HepG2 (cell line): ENCODE data around the gene SMAP2. TPM values are rescaled to one million over a fixed set of nuclear protein-coding genes. Genes with fewer than 3 reads are reported as not detected.

Experiments
- ATAC-seq: fragments of 200-7000 bp; cut with Tn5 transposase; 3 replicates; pipeline ENCODE4 v1.9.1; 2020; ENCODE audit warnings: mild to moderate bottlenecking, moderate library complexity
- BruUV-seq: library from RNA; stranded (reverse); fragments of 400-500 nt; replicated peaks from 2 replicates; lab custom pipeline; 2021; lab: Mats Ljungman, UMichigan
- CTCF ChIA-PET: fragments of 300-600 bp; formaldehyde crosslinking; extraction: SDS; loops from one replicate; lab custom pipeline; 2021; ENCODE audit warnings: low total read pairs, inconsistent platforms, low intra/inter-chr PET ratio; lab: Yijun Ruan, JAX
- POLR2A ChIA-PET: fragments of 350-600 bp; sonication (Branson Sonifier 250); formaldehyde crosslinking; loops from one replicate; lab custom pipeline; 2020; ENCODE audit warnings: antibody characterized with exemption, inconsistent platforms; lab: Yijun Ruan, JAX
- DNase-seq: peaks from one replicate; pipeline ENCODE4 v3.0.0-alpha.2; 2015; ENCODE audit warnings: low spot score
- FAIRE-seq: peaks from 3 replicates; lab custom pipeline; 2011; peaks lifted over from hg19 to GRCh38; lab: Jason Lieb, UNC
- H2AFZ ChIP-seq: one replicate; pipeline ENCODE4 v1.6.1; 2011; ENCODE audit warnings: low read length, inconsistent platforms
- H3K27ac ChIP-seq: fragments of 300-600 bp; 3 replicates; pipeline ENCODE4 v1.8.0; 2011; ENCODE audit warnings: mixed run types, mild to moderate bottlenecking, mixed read lengths, low read length, inconsistent platforms; ENCODE audit not compliant: insufficient read depth; ENCODE audit errors: extremely low read length
- H3K27me3 ChIP-seq, 2 experiments: fragments of 200-600 bp in 1 of 2; 2 replicates in 1 of 2; 3 replicates in 1 of 2; pipeline versions ENCODE4 v1.6.0 to v1.8.0; 2011; ENCODE audit warnings: low read length in 2 of 2, mild to moderate bottlenecking in 2 of 2, moderate library complexity in 2 of 2, inconsistent platforms in 1 of 2; ENCODE audit not compliant: insufficient read depth in 2 of 2, control insufficient read depth in 1 of 2
- H3K36me3 ChIP-seq, 2 experiments: fragments of 200-600 bp in 1 of 2; replicated peaks in 1 of 2; 2 replicates in 1 of 2; 3 replicates in 1 of 2; pipeline versions ENCODE4 v1.5.1 to v1.8.0; 2011; ENCODE audit warnings: low read length in 2 of 2, inconsistent platforms in 1 of 2; ENCODE audit not compliant: insufficient read depth in 2 of 2, control insufficient read depth in 1 of 2
- H3K4me1 ChIP-seq: 2 replicates; pipeline ENCODE4 v1.5.1; 2012; ENCODE audit warnings: low read length, inconsistent platforms; ENCODE audit not compliant: insufficient read depth
- H3K4me2 ChIP-seq: 2 replicates; pipeline ENCODE4 v1.6.0; 2011; ENCODE audit warnings: low read depth, low read length, inconsistent platforms
- H3K4me3 ChIP-seq, 3 experiments: fragments of 200-600 bp in 1 of 3; sonication (generic), shearing (Covaris generic) in 1 of 3; replicated peaks in 1 of 3; 2 replicates each; pipeline ENCODE4 v1.5.1; 2011 to 2016; ENCODE audit warnings: low read length in 3 of 3, inconsistent platforms in 2 of 3, low read depth in 2 of 3, mild to moderate bottlenecking in 2 of 3, control low read depth in 1 of 3, mixed read lengths in 1 of 3; ENCODE audit not compliant: insufficient read depth in 1 of 3
- H3K79me2 ChIP-seq: one replicate; pipeline ENCODE4 v1.6.1; 2011; ENCODE audit warnings: low read length, inconsistent platforms; ENCODE audit not compliant: insufficient read depth
- H3K9ac ChIP-seq: 2 replicates; pipeline ENCODE4 v1.6.0; 2011; ENCODE audit warnings: mild to moderate bottlenecking, low read depth, low read length, inconsistent platforms; ENCODE audit not compliant: insufficient read depth
- H3K9me3 ChIP-seq: 2 replicates; pipeline ENCODE4 v1.5.1; 2012; ENCODE audit warnings: mild to moderate bottlenecking, low read length
- H4K20me1 ChIP-seq: 2 replicates; pipeline ENCODE4 v1.6.0; 2011; ENCODE audit warnings: inconsistent platforms, mild to moderate bottlenecking, low read length, moderate library complexity; ENCODE audit not compliant: insufficient read depth
- ATF1 ChIP-seq: IDR thresholded peaks from 2 replicates; pipeline ENCODE4 v1.6.1; 2016; ENCODE audit warnings: mild to moderate bottlenecking, control low read depth
- FIP1L1 ChIP-seq: fragments of 200-400 bp; formaldehyde crosslinking; IDR thresholded peaks from 2 replicates; pipeline ENCODE4 v1.6.1; 2018; ENCODE audit warnings: low read depth, mild to moderate bottlenecking, low read length, moderate library complexity, borderline replicate concordance; ENCODE audit not compliant: insufficient read depth
- FOXP1 ChIP-seq, 2 experiments: fragments of 450-650 bp in 1 of 2; IDR thresholded peaks; 2 replicates each; pipeline ENCODE4 v1.6.1; 2017 to 2018; ENCODE audit warnings: antibody characterized with exemption in 1 of 2
- HINFP ChIP-seq: sonication (generic); formaldehyde crosslinking; IDR thresholded peaks from 2 replicates; pipeline ENCODE4 v1.4.0; 2020; ENCODE audit warnings: low read depth, mild to moderate bottlenecking, missing genetic modification reagents
- HNF4G ChIP-seq, 2 experiments: sonication (generic) in 1 of 2; formaldehyde crosslinking in 1 of 2; IDR thresholded peaks; 2 replicates each; pipeline versions ENCODE4 v1.4.0 to v1.6.1; 2011 to 2020; ENCODE audit warnings: borderline replicate concordance in 2 of 2, low read depth in 2 of 2, mild to moderate bottlenecking in 2 of 2, low read length in 1 of 2, missing genetic modification reagents in 1 of 2, moderate library complexity in 1 of 2
- HOXA7 ChIP-seq: sonication (generic); formaldehyde crosslinking; IDR thresholded peaks from 2 replicates; pipeline ENCODE4 v1.8.1; 2022; ENCODE audit warnings: mild to moderate bottlenecking, missing genetic modification reagents, moderate library complexity
- ISL2 ChIP-seq: sonication (generic); formaldehyde crosslinking; IDR thresholded peaks from 2 replicates; pipeline ENCODE4 v1.5.0; 2020; ENCODE audit warnings: missing genetic modification reagents
- KDM4B ChIP-seq: sonication (generic); formaldehyde crosslinking; IDR thresholded peaks from 2 replicates; pipeline ENCODE4 v1.4.0; 2020; ENCODE audit warnings: missing genetic modification reagents
- KDM6A ChIP-seq: IDR thresholded peaks from 2 replicates; pipeline ENCODE4 v1.6.1; 2016; ENCODE audit warnings: low read depth
- NFE2L1 ChIP-seq: sonication (generic); formaldehyde crosslinking; IDR thresholded peaks from 2 replicates; pipeline ENCODE4 v1.4.0; 2020; ENCODE audit warnings: missing genetic modification reagents, mild to moderate bottlenecking, borderline replicate concordance
- RBFOX2 ChIP-seq: fragments of 200-400 bp; formaldehyde crosslinking; IDR thresholded peaks from 2 replicates; pipeline ENCODE4 v1.6.1; 2017; ENCODE audit warnings: low read depth, mild to moderate bottlenecking, low read length
- TFDP2 ChIP-seq: sonication (generic); formaldehyde crosslinking; IDR thresholded peaks from 2 replicates; pipeline ENCODE4 v1.4.0; 2020; ENCODE audit warnings: missing genetic modification reagents
- THAP9 ChIP-seq: sonication (generic); formaldehyde crosslinking; IDR thresholded peaks from 2 replicates; pipeline ENCODE4; 2020; ENCODE audit warnings: missing genetic modification reagents, mild to moderate bottlenecking, borderline replicate concordance
- THYN1 ChIP-seq: sonication (generic); formaldehyde crosslinking; IDR thresholded peaks from 2 replicates; pipeline ENCODE4 v1.8.1; 2023; ENCODE audit warnings: low read depth, mild to moderate bottlenecking, moderate library complexity, missing genetic modification reagents, borderline replicate concordance
- TMF1 ChIP-seq: sonication (generic); formaldehyde crosslinking; IDR thresholded peaks from 2 replicates; pipeline ENCODE4 v1.8.1; 2022; ENCODE audit warnings: low read depth, missing genetic modification reagents
- TSC22D2 ChIP-seq: sonication (generic); formaldehyde crosslinking; IDR thresholded peaks from 2 replicates; pipeline ENCODE4 v1.5.1; 2020; ENCODE audit warnings: missing genetic modification reagents, mild to moderate bottlenecking, borderline replicate concordance
- ZNF446 ChIP-seq: sonication (generic); formaldehyde crosslinking; IDR thresholded peaks from 2 replicates; pipeline ENCODE4 v1.5.0; 2020; ENCODE audit warnings: mild to moderate bottlenecking, missing genetic modification reagents
- ZNF543 ChIP-seq: sonication (generic); formaldehyde crosslinking; IDR thresholded peaks from 2 replicates; pipeline ENCODE4 v1.4.0; 2020; ENCODE audit warnings: mild to moderate bottlenecking, missing genetic modification reagents
- WGBS: methylation state at CpG from one replicate; pipeline ENCODE4 v1.1.6; 2017; ENCODE audit warnings: low lambda C conversion rate; 5-methylcytosine and 5-hydroxymethylcytosine counted together
- in situ Hi-C: cut with HindIII; loops from 2 replicates; pipeline ENCODE4 v1.10.0; 2017; ENCODE audit warnings: low pct_unique_long_range_greater_than_20kb; ENCODE audit not compliant: extremely low pct_ligation_motif_present
- intact Hi-C: fragments of 100-400 bp; cut with micrococcal nuclease; formaldehyde crosslinking; loops from one replicate; pipeline ENCODE4 v1.10.0; 2022; ENCODE audit not compliant: unreplicated experiment
- polyA plus RNA-seq, 8 experiments: library from polyadenylated mRNA; depleted of rRNA in 3 of 8; stranded (reverse) in 7 of 8; unstranded in 1 of 8; fragments of >200 nt; fragmentation: Illumina TruSeq in 4 of 8; extraction: Trizol in 4 of 8; gene quantifications; 2 replicates each; pipeline versions ENCODE4 v1.2.1 to v1.2.3, GENCODE V29; 2011 to 2016; ENCODE audit warnings: low read depth in 4 of 8, missing spikeins in 1 of 8, mixed read lengths in 1 of 8; ENCODE audit not compliant: insufficient read depth in 1 of 8
- total RNA-seq, 5 experiments: library from RNA; depleted of rRNA; stranded (reverse); fragments of >200 nt; fragmentation: Illumina TruSeq; extraction: Trizol; gene quantifications; 2 replicates each; pipeline ENCODE4 v1.2.3, GENCODE V29; 2016; ENCODE audit warnings: low read depth in 1 of 5

SMAP2 gene
- total and polyA plus RNA-seq, 2 of the 13 experiments (the other 11 are each of a cell fraction or from before 2014, with no cell fraction given): 19.0 to 22.3 TPM

GRCh38 chr1:40386359-40386723 lies 12.8 kb downstream of the SMAP2 start:
- TF ChIP-seq HOXA7 (CRISPR knock-in tag): no peak
- TF ChIP-seq RBFOX2: no peak
- no peak for TF ChIP-seq ATF1 (CRISPR knock-in tag)
- no peak for TF ChIP-seq TMF1
- TF ChIP-seq THAP9 (CRISPR knock-in tag): no peak
- TF ChIP-seq KDM6A: no peak
- no peak for TF ChIP-seq HINFP (CRISPR knock-in tag)
- no peak for TF ChIP-seq ISL2 (CRISPR knock-in tag)
- no peak for TF ChIP-seq TSC22D2 (CRISPR knock-in tag)
- TF ChIP-seq HNF4G (IDR thresholded peaks at IDR 0.05; ENCODE audit: borderline replicate concordance, low read depth, low read length): no peak
- no peak for TF ChIP-seq HNF4G (CRISPR knock-in tag; IDR thresholded peaks at IDR 0.05; ENCODE audit: borderline replicate concordance, low read depth)
- TF ChIP-seq FOXP1 (IDR thresholded peaks at IDR 0.05): no peak
- no peak for TF ChIP-seq FOXP1 (CRISPR knock-in tag; IDR thresholded peaks at IDR 0.05)
- TF ChIP-seq FIP1L1: no peak
- no peak for TF ChIP-seq ZNF543
- no peak for TF ChIP-seq KDM4B (CRISPR knock-in tag)
- TF ChIP-seq NFE2L1: no peak
- no peak for TF ChIP-seq TFDP2
- TF ChIP-seq ZNF446: no peak
- TF ChIP-seq THYN1 (CRISPR knock-in tag): no peak
- TF ChIP-seq, all 625 proteins: peak for 0
- ATAC-seq (no peak), FAIRE-seq (no peak), DNase-seq (no peak)
- in situ Hi-C loops: no loop called here
- Histone ChIP-seq H3K4me3 (no peak overlapping the region), H2AFZ (no peak overlapping the region), H3K4me2 (no peak overlapping the region), H3K4me1 (peaks cover 92% of the 10 kb centered on the region), H3K36me3 (no peaks in the 10 kb centered on the region), H3K9me3 (no peaks in the 10 kb centered on the region), H3K79me2 (peaks cover 74% of the 10 kb centered on the region), H3K27me3 (no peaks in the 10 kb centered on the region), H3K9ac (no peak overlapping the region), H4K20me1 (no peaks in the 10 kb centered on the region), H3K27ac (peak overlapping the region; percentile 81)
- CTCF ChIA-PET: no interaction called here
- POLR2A ChIA-PET: interaction anchor here (3.0 to 5.7 kb wide), 2 partner anchors 12 to 36 kb away, joined by 14 to 56 read pairs; partner anchors contain the start of gene SMAP2
- intact Hi-C loops: no loop called here
- no TSS peak for BruUV-seq
- 83% methylated on average over 3 of the region's 3 CpGs for WGBS
